SK-N-MC (cell line): ENCODE results near the gene NEGR1.

Experiments used
- DNase-seq: peaks from one replicate; pipeline ENCODE4 v3.0.0-alpha.2; 2011; ENCODE audit warnings: low read depth, low spot score
- H3K27ac ChIP-seq: fragments of 200-600 bp; sonication (generic); 2 replicates; pipeline ENCODE4 v1.5.1; 2016; ENCODE audit warnings: mixed run types
- H3K36me3 ChIP-seq: fragments of 200-600 bp; sonication (generic); 2 replicates; pipeline ENCODE4 v1.6.1; 2017; ENCODE audit warnings: antibody characterized with exemption, low read length, mixed read lengths; ENCODE audit not compliant: insufficient read depth
- H3K4me3 ChIP-seq: fragments of 200-600 bp; sonication (generic); 2 replicates; pipeline ENCODE4 v1.5.1; 2016
- H3K9ac ChIP-seq: fragments of 200-600 bp; sonication (generic); 2 replicates; pipeline ENCODE4 v1.8.0; 2017; ENCODE audit warnings: mixed run types, mixed read lengths; ENCODE audit not compliant: insufficient read length
- H3K9me3 ChIP-seq: fragments of 200-600 bp; sonication (generic); 2 replicates; pipeline ENCODE4 v1.6.1; 2017; ENCODE audit warnings: low read depth, mild to moderate bottlenecking, antibody characterized with exemption, low read length, moderate library complexity, mixed read lengths
- EZH2 ChIP-seq: fragments of 200-600 bp; sonication (generic); IDR thresholded peaks from one replicate; pipeline ENCODE4 v1.6.1; 2017; ENCODE audit warnings: antibody characterized with exemption
- FOXP2 ChIP-seq: optimal IDR thresholded peaks from 2 replicates; pipeline ENCODE3; 2011; ENCODE audit warnings: mild to moderate bottlenecking, moderate library complexity; ENCODE audit not compliant: insufficient read depth; ENCODE audit errors: extremely low read length, control extremely low read depth
- POLR2AphosphoS5 ChIP-seq: IDR thresholded peaks from 2 replicates; pipeline ENCODE4 v1.6.1; 2012; ENCODE audit warnings: mild to moderate bottlenecking, low read depth, low read length, borderline replicate concordance

NEGR1 gene

GRCh38 chr1:71565262-71565661 is 717.1 kb downstream of the NEGR1 start:
- no peak for DNase-seq
- no peak overlapping the region for H3K27ac ChIP-seq

GRCh38 chr1:71562298-71562697 is 720.0 kb downstream of the NEGR1 start:
- Histone ChIP-seq H3K36me3 (no peaks in the 10 kb centered on the region), H3K9ac (no peak overlapping the region)

More at GRCh38 chr1:71565262-71565661, 717.1 kb downstream of the NEGR1 start:
- H3K9ac ChIP-seq, result no peak overlapping the region
- no peaks in the 10 kb centered on the region for H3K9me3 ChIP-seq
- H3K36me3 ChIP-seq, result no peaks in the 10 kb centered on the region
- H3K4me3 ChIP-seq, result no peak overlapping the region
- TF ChIP-seq POLR2AphosphoS5 (no peak), FOXP2 (no peak), EZH2 (no peak)

GRCh38 chr1:71561729-71562128 is 720.6 kb downstream of the NEGR1 start:
- TF ChIP-seq POLR2AphosphoS5 (no peak), EZH2 (no peak), FOXP2 (no peak)

More at GRCh38 chr1:71562298-71562697, 720.0 kb downstream of the NEGR1 start:
- TF ChIP-seq FOXP2 (no peak), EZH2 (no peak), POLR2AphosphoS5 (no peak)
- Histone ChIP-seq H3K4me3 (no peak overlapping the region), H3K27ac (no peak overlapping the region), H3K9me3 (no peaks in the 10 kb centered on the region)
- DNase-seq, result no peak

GRCh38 chr1:71561206-71561605 is 721.1 kb downstream of the NEGR1 start:
- no peak overlapping the region for H3K9ac ChIP-seq
- no peak for TF ChIP-seq FOXP2
- TF ChIP-seq POLR2AphosphoS5, result no peak
- TF ChIP-seq EZH2, result no peak
- DNase-seq, result no peak
- H3K27ac ChIP-seq, result no peak overlapping the region
- H3K36me3 ChIP-seq, result no peaks in the 10 kb centered on the region
- no peak overlapping the region for H3K4me3 ChIP-seq
- H3K9me3 ChIP-seq, result no peaks in the 10 kb centered on the region

More at GRCh38 chr1:71561729-71562128, 720.6 kb downstream of the NEGR1 start:
- no peaks in the 10 kb centered on the region for H3K9me3 ChIP-seq
- no peak overlapping the region for H3K9ac ChIP-seq
- H3K36me3 ChIP-seq, result no peaks in the 10 kb centered on the region
- no peak for DNase-seq
- no peak overlapping the region for H3K4me3 ChIP-seq
- H3K27ac ChIP-seq, result no peak overlapping the region

GRCh38 chr1:71559880-71560279 is 722.5 kb downstream of the NEGR1 start:
- H3K9ac ChIP-seq, result no peak overlapping the region
- TF ChIP-seq FOXP2 (no peak), POLR2AphosphoS5 (no peak), EZH2 (no peak)
- H3K9me3 ChIP-seq, result no peaks in the 10 kb centered on the region
- no peak for DNase-seq
- no peak overlapping the region for H3K4me3 ChIP-seq
- no peak overlapping the region for H3K27ac ChIP-seq
- no peaks in the 10 kb centered on the region for H3K36me3 ChIP-seq

GRCh38 chr1:71557138-71557537 is 725.2 kb downstream of the NEGR1 start:
- TF ChIP-seq EZH2 (no peak), FOXP2 (no peak), POLR2AphosphoS5 (no peak)
- H3K27ac ChIP-seq, result 0 out of 2 replicates have a peak overlapping the region, but pooled peaks have one; percentile 10
- H3K9me3 ChIP-seq, result no peaks in the 10 kb centered on the region
- DNase-seq, result no peak
- no peak overlapping the region for H3K9ac ChIP-seq
- no peaks in the 10 kb centered on the region for H3K36me3 ChIP-seq
- no peak overlapping the region for H3K4me3 ChIP-seq

GRCh38 chr1:71548398-71548890 is 733.9 kb downstream of the NEGR1 start:
- Histone ChIP-seq H3K9ac (no peak overlapping the region), H3K9me3 (no peaks in the 10 kb centered on the region), H3K36me3 (no peaks in the 10 kb centered on the region), H3K4me3 (no peak overlapping the region), H3K27ac (no peak overlapping the region)
- no peak for DNase-seq
- TF ChIP-seq EZH2, result no peak
- no peak for TF ChIP-seq FOXP2
- TF ChIP-seq POLR2AphosphoS5, result no peak

- TF ChIP-seq POLR2AphosphoS5, result no peak
- no peak for TF ChIP-seq EZH2
- TF ChIP-seq FOXP2, result no peak
- Histone ChIP-seq H3K4me3 (no peak overlapping the region), H3K36me3 (no peaks in the 10 kb centered on the region), H3K27ac (no peak overlapping the region), H3K9ac (no peak overlapping the region), H3K9me3 (no peaks in the 10 kb centered on the region)
- no peak for DNase-seq
These were observed 740.2 kb downstream of the NEGR1 start for GRCh38 chr1:71542155-71542554.

GRCh38 chr1:71533950-71534349 is 748.4 kb downstream of the NEGR1 start:
- Histone ChIP-seq H3K27ac (no peak overlapping the region), H3K9me3 (no peaks in the 10 kb centered on the region), H3K9ac (no peak overlapping the region), H3K36me3 (no peaks in the 10 kb centered on the region), H3K4me3 (no peak overlapping the region)
- no peak for DNase-seq
- TF ChIP-seq FOXP2, result no peak
- no peak for TF ChIP-seq EZH2
- TF ChIP-seq POLR2AphosphoS5, result no peak
